Hematopoietic multipotent progenitor cell treated with erythropoietin and hydrocortisone succinate and interleukin-3 and kit ligand, for 4 days (in vitro differentiated cells): ENCODE data around the gene OSM.
"Not testable (repeated sequence)": the region's sequence is repeated elsewhere in the genome, so short reads cannot be mapped to it uniquely, and the experiment has no call there.

Source experiments
- DNase-seq: peaks from one replicate; pipeline ENCODE4 v3.0.0-alpha.2; 2015

The OSM gene

GRCh38 chr22:30244066-30244465 lies 22.6 kb downstream of the OSM start:
- no peak for DNase-seq

- DNase-seq: no peak
Observed at GRCh38 chr22:30243661-30244060, 23.0 kb downstream of the OSM start.

- no peak for DNase-seq
Observed at GRCh38 chr22:30241576-30242371, 24.9 kb downstream of the OSM start.

GRCh38 chr22:30240541-30241417 lies 25.9 kb downstream of the OSM start:
- DNase-seq: no peak

- no peak for DNase-seq
Observed at GRCh38 chr22:30239488-30240405, 26.9 kb downstream of the OSM start.

GRCh38 chr22:30238661-30239487 lies 27.8 kb downstream of the OSM start:
- DNase-seq: no peak

GRCh38 chr22:30238136-30238535 lies 28.5 kb downstream of the OSM start:
- DNase-seq: no peak

- DNase-seq: no peak
Observed at GRCh38 chr22:30236875-30237274, 29.8 kb downstream of the OSM start.

- no peak for DNase-seq
Observed at GRCh38 chr22:30235687-30236170, 30.9 kb downstream of the OSM start.

GRCh38 chr22:30234786-30235470 lies 31.7 kb downstream of the OSM start:
- DNase-seq: no peak

- not testable (repeated sequence) for DNase-seq
Observed at GRCh38 chr22:30234325-30234724, 32.3 kb downstream of the OSM start.

- DNase-seq: no peak
Observed at GRCh38 chr22:30233582-30233981, 33.1 kb downstream of the OSM start.

GRCh38 chr22:30232716-30233218 lies 33.9 kb downstream of the OSM start:
- DNase-seq: no peak

- no peak for DNase-seq
Observed at GRCh38 chr22:30230787-30231461, 35.7 kb downstream of the OSM start.

GRCh38 chr22:30230330-30230729 lies 36.3 kb downstream of the OSM start:
- no peak for DNase-seq

- DNase-seq: no peak
Observed at GRCh38 chr22:30228509-30229359, 37.9 kb downstream of the OSM start.

- peak; percentile 73 for DNase-seq
Observed at GRCh38 chr22:30227438-30228228, 39.0 kb downstream of the OSM start.

GRCh38 chr22:30226192-30226832 lies 40.3 kb downstream of the OSM start:
- DNase-seq: no peak
